Stimulated activated CD4-positive, alpha-beta T cell treated with anti-CD3 and anti-CD28 coated beads, Interleukin-12 subunit alpha, Interleukin-12 subunit beta, amount 100 ng/mL, for 48 hours (primary cell): ENCODE results near the gene CASKIN2.
A peak's percentile ranks its signal among the peaks of the same experiment; 100 is the strongest.

Experiments used
- DNase-seq, 3 donors: peaks; one replicate each; pipeline ENCODE4 v3.0.0-alpha.2; 2020; ENCODE audit warnings: low read depth in 2 of 3, low spot score in 1 of 3

CASKIN2 gene, protein sequence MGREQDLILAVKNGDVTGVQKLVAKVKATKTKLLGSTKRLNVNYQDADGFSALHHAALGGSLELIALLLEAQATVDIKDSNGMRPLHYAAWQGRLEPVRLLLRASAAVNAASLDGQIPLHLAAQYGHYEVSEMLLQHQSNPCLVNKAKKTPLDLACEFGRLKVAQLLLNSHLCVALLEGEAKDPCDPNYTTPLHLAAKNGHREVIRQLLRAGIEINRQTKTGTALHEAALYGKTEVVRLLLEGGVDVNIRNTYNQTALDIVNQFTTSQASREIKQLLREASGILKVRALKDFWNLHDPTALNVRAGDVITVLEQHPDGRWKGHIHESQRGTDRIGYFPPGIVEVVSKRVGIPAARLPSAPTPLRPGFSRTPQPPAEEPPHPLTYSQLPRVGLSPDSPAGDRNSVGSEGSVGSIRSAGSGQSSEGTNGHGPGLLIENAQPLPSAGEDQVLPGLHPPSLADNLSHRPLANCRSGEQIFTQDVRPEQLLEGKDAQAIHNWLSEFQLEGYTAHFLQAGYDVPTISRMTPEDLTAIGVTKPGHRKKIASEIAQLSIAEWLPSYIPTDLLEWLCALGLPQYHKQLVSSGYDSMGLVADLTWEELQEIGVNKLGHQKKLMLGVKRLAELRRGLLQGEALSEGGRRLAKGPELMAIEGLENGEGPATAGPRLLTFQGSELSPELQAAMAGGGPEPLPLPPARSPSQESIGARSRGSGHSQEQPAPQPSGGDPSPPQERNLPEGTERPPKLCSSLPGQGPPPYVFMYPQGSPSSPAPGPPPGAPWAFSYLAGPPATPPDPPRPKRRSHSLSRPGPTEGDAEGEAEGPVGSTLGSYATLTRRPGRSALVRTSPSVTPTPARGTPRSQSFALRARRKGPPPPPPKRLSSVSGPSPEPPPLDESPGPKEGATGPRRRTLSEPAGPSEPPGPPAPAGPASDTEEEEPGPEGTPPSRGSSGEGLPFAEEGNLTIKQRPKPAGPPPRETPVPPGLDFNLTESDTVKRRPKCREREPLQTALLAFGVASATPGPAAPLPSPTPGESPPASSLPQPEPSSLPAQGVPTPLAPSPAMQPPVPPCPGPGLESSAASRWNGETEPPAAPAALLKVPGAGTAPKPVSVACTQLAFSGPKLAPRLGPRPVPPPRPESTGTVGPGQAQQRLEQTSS (N-terminal part only)

DNA sequence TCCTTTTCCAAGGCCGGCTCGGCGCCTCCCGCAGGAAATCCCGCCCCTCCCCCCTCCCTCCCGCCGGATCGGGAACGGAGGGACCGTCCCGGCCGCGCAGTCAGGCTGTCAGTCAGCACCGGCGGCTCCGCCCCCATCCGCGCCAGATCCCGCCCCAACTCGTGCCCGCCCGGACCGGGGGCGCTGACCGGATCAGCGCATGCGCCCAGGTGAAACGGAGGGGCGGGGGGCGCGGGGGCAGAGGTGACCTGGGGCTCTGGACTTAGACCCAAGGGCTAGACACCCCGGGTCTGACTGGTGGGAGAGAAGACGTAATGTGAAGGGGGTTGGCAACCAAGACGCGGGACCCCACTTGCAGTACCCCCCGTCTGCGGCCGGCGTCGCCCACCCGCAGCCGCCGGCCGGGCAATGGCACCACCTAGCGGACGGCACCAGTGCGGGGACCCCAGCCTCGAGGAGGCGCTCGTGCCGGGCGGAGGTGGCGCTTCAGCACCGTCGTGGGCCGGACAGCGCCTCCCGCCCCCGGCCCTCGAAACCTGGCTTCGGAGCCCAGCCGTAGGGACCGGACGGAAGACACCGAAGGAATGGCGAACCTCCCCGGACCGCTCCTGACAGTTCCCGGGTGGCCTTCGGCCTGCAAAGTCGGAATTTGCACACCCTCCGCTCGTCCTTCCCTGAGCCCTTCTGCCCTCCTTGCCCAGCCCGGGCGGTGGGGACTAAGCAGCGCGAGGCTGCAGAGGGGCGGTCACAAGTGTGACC lies at the start of gene CASKIN2:
CASKIN2 (minus strand) TSS at position 42 of the 759 bp plus-strand sequence. CDS start 1,733 bp downstream, outside the sequence.
- DNase-seq: peak; percentile 72 to 84 (median 84)

DNA sequence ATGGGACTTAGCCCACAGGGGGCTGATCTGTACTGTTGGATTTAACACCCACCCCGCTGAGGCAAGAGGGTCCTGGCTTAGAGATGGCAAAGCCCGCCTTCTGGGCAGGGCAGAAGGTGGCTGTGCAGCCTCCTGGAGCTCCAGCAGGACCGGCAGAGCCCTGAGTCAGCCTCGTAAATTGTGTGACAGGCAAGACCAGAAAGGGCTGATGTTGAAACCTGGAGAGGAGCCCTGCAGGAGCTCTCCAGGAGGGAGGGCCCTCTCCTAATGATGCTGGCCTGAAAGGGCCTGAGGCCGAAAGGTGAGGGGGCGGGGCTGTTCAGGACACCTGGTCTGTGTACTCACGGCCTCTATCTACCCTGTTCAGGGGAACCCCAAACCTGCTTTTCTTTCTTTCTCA lies 49.7 kb upstream of the CASKIN2 start:
- no peak for DNase-seq

DNA sequence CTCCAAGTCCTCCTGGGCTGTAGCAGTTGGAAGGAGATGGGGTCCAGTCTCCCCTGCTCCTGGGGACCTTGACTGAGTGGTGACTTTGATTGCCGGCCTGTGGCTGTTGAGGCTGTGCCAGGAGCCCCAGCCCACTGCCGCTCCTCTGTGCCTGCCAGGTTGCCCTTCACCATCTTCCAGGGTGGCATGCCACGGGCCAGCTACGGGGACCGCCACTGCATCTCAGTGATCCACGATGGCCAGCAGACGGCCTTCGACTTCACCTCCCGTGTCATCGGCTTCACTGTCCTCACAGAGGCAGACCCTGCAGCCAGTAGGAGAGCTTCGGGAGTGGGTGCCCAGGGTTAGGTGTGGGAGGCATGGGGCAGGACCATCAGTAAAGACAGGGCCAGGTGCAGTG lies 48.9 kb upstream of the CASKIN2 start:
- no peak for DNase-seq

DNA sequence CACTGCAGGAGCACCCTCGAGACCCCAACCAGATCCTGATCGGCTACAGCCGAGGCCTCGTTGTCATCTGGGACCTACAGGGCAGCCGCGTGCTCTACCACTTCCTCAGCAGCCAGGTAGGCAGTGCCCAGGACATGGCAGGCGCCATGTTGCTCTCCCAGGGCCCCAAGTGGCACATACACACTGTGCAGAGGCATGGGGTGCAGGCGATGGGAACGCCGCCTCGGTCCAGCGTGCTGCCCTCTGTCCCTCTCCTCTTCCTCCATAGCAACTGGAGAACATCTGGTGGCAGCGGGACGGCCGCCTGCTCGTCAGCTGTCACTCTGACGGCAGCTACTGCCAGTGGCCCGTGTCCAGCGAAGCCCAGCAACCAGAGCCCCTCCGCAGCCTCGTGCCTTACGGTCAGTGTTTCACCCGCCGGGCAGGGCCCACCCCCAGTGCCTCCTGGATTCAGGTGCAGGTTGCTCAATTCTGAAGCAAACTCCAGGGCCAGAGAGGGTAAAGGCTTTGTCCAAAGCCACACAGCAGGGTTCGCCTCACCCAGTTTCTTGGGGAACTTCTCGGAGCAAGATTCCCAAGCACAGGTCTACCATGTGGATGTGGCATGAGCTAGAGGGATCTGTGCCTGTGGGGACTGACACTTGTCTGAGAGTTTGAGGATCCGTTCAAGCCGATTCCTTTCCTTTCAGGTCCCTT lies 47.9 kb upstream of the CASKIN2 start:
- no peak for DNase-seq

DNA sequence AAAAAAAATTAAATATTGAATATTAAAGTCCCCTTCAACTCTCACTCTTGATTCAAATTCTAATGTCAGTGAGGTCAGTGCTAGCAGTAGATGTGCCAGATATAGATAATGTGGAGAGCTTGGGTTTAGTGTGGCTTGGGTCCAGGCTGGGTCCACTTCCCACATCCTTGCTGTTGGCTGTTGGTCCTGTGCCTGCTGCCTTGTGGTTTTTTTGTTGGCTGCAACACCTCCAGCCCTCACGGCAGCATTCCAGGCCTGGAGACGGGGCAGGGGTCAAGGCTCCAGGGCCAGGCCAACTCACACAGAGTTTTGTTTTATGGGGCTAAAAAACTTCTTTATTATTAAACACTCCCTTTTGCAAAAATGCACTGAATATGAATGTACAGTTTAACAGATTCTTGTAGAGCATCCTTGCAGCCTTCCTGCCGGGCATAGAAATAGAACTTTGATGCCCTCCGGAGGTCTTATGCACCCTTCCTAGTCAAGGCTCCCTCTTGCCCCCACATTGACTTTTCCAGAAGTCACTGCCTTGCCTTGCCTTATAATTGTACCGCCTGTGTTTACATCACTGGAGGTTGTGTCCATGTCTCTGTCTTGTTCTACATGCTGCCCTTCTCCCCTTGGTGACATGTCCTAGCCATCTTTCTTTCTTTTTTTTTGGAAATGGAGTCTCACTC lies 46.7 kb upstream of the CASKIN2 start:
- DNase-seq: no peak

DNA sequence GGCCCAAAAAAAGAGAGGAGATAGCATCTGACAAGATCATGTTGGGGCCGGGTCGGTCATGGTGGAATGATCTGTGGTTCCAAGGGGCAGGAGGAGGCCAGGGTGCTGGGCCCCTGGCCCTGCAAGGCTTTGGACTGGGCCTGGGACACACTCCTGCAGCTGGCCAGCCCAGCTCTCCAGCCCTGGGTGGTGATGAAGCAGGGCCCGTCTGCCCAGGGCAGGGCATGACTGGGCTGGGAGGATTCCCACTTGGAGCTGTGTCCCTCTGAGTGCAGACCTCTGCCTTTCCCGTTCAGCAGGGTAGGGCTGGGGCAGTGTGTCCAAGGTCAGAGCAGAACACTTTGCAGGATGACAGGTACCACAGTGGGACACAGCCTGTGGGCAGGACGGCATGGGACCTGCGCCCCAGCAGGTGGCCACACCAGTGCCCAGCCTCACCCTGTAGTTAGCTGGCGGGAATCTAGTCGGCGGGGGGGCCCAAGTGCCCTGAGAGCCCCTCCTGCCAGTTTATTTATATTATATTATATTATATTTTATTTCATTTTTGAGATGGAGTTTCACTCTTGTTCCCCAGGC lies 44.7 kb upstream of the CASKIN2 start:
- no peak for DNase-seq

DNA sequence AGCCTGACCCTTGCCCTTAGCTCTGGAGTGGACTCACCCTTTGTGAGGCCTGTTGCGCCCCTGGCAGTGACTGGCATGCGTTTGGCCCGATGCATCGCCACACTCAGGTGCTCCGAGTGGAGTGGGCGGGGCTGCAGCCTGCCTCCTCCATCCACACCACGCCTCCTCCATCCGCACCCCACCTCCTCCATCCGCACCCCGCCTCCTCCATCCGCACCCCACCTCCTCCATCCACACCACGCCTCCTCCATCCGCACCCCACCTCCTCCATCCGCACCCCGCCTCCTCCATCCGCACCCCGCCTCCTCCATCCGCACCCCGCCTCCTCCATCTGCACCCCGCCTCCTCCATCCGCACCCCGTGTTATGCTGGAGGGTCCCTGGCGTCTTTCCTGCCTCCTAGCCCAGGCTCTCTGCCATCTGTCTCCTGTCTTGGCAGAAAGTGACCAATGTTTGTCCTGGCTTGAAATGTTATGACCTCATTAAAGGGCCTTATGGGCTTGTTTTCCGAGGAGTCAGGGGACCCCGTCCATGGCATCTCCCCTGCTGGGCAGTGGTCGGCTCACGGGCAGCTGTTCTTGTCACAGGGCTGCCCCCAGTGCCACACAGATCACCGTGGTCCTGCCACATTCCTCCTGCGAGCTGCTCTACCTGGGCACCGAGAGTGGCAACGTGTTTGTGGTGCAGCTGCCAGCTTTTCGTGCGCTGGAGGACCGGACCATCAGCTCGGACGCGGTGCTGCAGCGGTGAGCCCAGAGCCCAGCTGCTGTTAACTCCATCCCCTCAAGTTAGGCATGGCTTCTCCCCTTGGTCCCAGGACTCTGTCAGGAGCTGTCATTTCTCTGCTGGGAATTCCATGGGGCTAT lies 43.6 kb upstream of the CASKIN2 start:
- no peak for DNase-seq

DNA sequence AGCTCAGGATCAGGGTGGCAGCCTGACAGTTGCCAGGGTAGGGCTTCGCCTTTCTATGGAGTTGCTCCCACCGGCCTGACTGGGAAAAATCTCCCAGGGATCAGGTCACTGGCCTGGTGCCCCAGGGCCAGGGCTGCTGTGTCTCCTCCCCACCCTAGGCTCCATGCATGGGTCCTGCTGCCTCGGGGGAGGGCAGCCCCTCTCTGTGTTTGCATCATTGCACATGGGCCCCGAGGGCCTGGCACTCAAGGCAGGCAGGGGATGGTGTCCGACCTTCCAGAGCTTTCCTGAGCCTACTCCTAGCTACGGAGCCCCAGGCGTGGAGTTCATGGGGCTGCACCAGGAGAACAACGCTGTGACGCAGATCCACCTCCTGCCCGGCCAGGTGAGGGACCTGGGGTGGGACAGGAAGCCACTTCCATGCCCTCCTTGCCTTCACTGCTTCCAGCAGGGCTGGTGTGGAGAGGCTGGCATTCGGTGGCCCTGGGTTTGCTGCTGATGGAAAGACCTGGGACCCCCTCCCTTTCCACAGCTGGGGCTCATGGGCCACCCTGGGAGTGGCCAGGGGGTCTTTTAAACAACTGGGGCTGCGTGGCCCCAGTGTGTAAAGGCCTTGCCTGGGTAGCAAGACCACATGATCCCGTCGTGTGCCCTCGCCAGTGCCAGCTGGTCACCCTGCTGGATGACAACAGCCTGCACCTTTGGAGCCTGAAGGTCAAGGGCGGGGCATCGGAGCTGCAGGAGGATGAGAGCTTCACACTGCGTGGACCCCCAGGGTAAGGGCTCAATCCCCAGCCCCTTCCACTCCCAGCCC lies 42.7 kb upstream of the CASKIN2 start:
- DNase-seq: no peak

DNA sequence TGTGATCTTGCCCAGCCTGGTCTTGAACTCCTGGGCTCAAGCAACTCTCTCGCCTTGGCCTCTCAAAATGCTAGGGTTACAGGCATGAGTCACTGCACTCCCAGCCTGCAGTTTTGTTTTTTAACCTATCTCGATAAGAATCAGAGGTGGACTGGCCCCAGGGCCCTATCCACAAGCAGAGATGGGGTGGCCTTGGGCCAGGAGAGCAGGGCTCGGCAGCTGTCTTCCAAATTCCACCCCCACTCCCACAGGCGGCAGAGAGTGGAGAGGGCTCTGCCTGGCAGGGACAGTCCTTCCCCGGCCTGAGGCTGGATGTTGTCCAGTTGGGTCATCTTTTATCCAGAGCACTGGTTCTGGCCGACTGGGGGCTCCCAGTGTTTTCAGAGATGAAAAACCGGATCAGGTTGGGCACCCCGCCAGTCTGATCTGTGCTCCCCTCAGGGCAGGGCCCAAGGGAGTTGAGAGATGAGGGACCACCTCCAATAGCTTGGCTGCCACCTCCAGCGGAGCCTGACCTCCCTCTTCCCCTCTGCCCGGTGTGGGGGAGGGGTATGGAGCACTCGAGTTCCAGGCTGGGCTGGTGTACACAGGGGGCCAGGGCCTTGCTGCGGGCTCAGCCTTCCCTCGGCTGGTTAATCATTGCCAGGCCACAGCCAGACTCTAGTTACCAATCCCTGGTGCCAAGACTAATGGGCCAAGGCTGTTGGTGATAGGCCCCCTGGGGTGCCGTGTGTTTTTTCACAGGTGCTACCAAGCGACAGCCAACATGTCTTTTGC lies 41.9 kb upstream of the CASKIN2 start:
- DNase-seq: no peak

DNA sequence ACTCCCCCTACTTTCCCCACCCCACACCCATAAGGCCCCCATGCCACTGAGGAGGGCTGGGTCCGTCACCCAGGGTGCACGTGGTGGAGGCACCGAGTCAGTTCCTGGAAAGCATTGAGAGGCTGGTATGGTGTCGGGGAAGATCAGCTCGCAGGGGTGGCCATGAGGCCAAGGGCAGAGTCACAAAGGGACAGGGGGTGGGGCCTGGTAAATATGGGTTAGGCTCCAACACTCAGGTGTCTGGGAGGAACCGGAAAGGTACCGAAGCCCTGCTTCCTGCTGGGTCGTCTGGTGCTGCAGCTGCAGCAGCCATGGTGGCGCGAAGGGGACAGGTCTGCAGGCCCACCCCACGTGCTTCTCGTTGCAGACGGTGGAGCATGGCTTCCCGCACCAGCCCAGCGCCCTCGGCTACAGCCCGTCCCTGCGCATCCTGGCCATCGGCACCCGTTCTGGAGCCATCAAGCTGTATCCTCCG lies 40.4 kb upstream of the CASKIN2 start:
- DNase-seq: no peak

DNA sequence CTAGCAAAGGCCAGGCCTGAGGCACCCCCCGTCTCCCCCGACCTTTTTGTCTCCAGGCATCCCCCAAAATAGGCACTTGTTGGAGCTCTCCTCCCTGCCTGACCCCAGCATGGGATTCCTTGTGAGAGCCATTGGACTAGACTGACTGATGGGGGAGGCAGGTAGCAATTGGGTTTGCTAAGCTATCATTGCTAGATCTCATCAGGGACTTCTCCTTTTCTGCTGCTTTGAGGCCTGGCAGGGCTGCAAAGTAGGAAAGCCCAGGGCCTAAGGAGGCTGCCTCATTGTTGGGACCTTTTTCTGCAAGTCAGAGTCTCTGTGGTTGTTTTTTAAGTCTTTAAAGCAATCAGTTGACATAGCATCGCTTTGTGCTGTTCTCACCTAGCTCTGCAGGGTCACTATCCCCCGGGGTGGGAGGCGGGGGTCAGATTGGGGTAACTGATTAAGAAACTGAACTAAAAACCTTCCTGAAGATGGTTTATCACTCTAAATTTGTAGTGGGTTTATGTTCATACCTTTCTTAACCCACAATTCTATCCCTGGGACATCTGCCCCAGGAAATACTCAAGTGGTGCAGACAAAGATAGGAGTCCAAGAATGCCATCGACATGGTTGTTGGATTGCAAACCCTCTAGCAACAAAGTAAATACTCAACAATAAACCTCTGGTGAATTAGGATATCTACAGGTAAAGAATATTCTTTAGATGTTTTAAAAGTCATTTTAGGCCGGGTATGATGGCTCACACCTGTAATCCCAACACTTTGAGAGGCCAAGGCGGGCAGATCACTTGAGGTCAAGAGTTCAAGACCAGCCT lies 38.2 kb upstream of the CASKIN2 start:
- DNase-seq: no peak

DNA sequence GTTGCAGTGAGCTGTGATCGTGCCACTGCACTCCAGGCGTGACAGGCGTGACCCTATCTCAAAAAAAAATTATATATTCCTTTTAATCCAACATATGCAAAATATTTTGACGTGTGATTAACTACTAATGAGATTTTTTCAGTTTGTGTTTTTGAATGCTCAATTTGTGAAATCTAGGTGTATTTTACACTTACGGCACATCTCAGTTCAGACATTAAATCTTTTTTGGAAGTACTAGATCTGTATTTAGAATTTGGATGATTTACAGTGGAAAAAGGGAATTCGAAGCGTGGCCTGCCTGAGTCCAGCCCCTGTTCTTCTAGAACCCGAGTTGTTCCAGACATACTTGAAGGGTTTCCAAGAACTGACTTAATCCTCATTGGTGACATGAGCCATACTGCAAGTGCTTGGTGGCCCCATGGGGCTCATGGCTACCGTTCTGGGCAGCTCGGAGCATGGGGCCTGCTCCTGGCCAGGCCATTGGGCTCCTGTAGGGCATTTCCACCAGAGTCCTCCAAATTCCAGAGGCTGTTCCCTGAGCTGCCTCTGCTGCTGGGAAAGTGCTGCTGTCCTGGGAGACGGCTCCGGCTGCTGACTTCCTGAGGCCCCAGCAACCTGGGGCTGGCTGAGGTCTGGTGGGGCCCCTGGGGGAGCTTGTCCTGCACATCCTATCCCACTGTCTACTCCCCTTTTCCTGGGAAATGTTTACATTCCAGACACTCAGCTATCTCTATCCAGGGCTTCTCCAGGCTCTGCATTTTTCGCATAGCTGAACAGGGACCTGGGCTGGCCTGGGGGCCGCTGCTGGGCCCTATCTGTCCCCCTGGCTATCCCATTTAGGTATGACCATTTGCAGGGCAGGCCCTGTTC lies 37.3 kb upstream of the CASKIN2 start:
- DNase-seq: no peak

DNA sequence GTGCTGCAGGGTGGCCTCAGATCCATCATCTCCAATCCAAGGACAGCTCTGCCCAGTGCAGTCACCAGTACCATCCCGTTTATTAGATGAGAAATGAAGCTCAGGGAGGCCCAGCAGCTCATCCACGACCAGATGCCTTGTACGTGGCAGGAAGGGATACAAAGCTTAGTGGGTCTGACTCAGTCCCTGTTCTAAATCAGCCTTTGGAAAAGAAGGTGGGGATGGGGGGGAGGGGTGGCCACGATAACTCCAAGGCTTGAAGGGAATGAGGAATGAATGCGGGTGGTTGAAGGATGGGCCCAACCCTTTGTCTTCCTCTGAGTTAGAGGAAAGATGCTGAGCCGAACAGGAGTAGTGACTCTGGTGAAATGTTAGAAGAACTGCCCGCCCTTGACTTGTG lies 35.9 kb upstream of the CASKIN2 start:
- no peak for DNase-seq

DNA sequence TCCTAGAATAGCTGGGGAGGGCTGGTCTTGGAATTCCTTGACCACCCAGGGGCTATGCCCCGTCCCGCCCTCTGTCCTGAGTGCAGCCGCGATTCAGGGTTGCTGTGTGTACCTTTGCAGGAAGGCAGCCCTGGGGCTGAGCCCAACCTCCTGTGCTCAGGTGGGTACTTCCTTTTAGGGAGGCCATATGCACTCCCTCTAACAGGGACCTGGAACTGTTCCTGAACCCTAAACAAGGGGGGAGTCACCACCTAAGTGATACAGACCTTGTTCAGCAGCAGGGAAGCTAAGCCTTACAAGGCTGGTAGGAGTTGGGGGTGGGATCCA lies 34.8 kb upstream of the CASKIN2 start:
- DNase-seq: no peak
